Fibroblast of the conjunctiva (primary cell): Measurements from ENCODE around the gene NUDT1.
A peak's percentile ranks its signal among the peaks of the same experiment; 100 is the strongest.

Source experiments
- DNase-seq: peaks from one replicate; pipeline ENCODE4 v3.0.0-alpha.2; 2010; ENCODE audit warnings: low read depth

Gene NUDT1

GRCh38 chr7:2205036-2205780 lies 36.8 kb upstream of the NUDT1 start:
- DNase-seq = no peak

GRCh38 chr7:2208712-2209111 lies 33.3 kb upstream of the NUDT1 start:
- no peak for DNase-seq

- DNase-seq = peak; percentile 63
Measured at GRCh38 chr7:2209146-2209960, 32.7 kb upstream of the NUDT1 start.

- no peak for DNase-seq
Measured at GRCh38 chr7:2209961-2210323, 32.1 kb upstream of the NUDT1 start.

GRCh38 chr7:2210551-2211258 lies 31.3 kb upstream of the NUDT1 start:
- no peak for DNase-seq

- DNase-seq = no peak
Measured at GRCh38 chr7:2211259-2211880, 30.7 kb upstream of the NUDT1 start.

GRCh38 chr7:2211926-2212325 lies 30.1 kb upstream of the NUDT1 start:
- no peak for DNase-seq

GRCh38 chr7:2212906-2213305 lies 29.1 kb upstream of the NUDT1 start:
- DNase-seq = no peak

- no peak for DNase-seq
Measured at GRCh38 chr7:2213551-2214215, 28.3 kb upstream of the NUDT1 start.

- no peak for DNase-seq
Measured at GRCh38 chr7:2214636-2215035, 27.4 kb upstream of the NUDT1 start.

GRCh38 chr7:2215851-2216250 lies 26.2 kb upstream of the NUDT1 start:
- DNase-seq = no peak

GRCh38 chr7:2217206-2217605 lies 24.8 kb upstream of the NUDT1 start:
- DNase-seq = no peak

GRCh38 chr7:2217716-2218443 lies 24.1 kb upstream of the NUDT1 start:
- DNase-seq = no peak

- DNase-seq = no peak
Measured at GRCh38 chr7:2218444-2218785, 23.6 kb upstream of the NUDT1 start.

- DNase-seq = no peak
Measured at GRCh38 chr7:2219136-2219535, 22.9 kb upstream of the NUDT1 start.

GRCh38 chr7:2219606-2220005 lies 22.4 kb upstream of the NUDT1 start:
- DNase-seq = no peak

GRCh38 chr7:2220030-2220429 lies 22.0 kb upstream of the NUDT1 start:
- no peak for DNase-seq

GRCh38 chr7:2220506-2220905 lies 21.5 kb upstream of the NUDT1 start:
- no peak for DNase-seq

GRCh38 chr7:2220954-2221353 lies 21.1 kb upstream of the NUDT1 start:
- no peak for DNase-seq

GRCh38 chr7:2222516-2222915 lies 19.5 kb upstream of the NUDT1 start:
- no peak for DNase-seq

GRCh38 chr7:2223321-2223720 lies 18.7 kb upstream of the NUDT1 start:
- no peak for DNase-seq
